ACHN (cell line): Measurements from ENCODE around the gene DHX58.

Experiments
- DNase-seq: peaks from one replicate; pipeline ENCODE4 v3.0.0-alpha.2; 2015
- in situ Hi-C: cut with HindIII; loops from 2 replicates; pipeline ENCODE4 v1.10.0; 2017; ENCODE audit warnings: low sequenced_read_pairs, low pct_ligation_motif_present, low pct_unique_long_range_greater_than_20kb

The DHX58 gene

GRCh38 chr17:42097691-42098631 is 14.6 kb downstream of the DHX58 start, which contains the start of gene ZNF385C:
Gene ZNF385C (minus strand): TSS chr17:42098473. CDS start chr17:42063056, 35,417 bp downstream.
- in situ Hi-C loops, result no loop called here
- no peak for DNase-seq

GRCh38 chr17:42096360-42097111 is 16.0 kb downstream of the DHX58 start:
- DNase-seq, result no peak

GRCh38 chr17:42094375-42095069 is 18.0 kb downstream of the DHX58 start:
- in situ Hi-C loops, result no loop called here
- DNase-seq, result no peak

More at GRCh38 chr17:42096360-42097111, 16.0 kb downstream of the DHX58 start:
- in situ Hi-C loops, result no loop called here

- DNase-seq, result no peak
- in situ Hi-C loops, result no loop called here
These were observed 19.6 kb downstream of the DHX58 start for GRCh38 chr17:42092939-42093338.

- no peak for DNase-seq
- in situ Hi-C loops, result no loop called here
These were observed 21.3 kb downstream of the DHX58 start for GRCh38 chr17:42090964-42091790.

- in situ Hi-C loops, result no loop called here
- no peak for DNase-seq
These were observed 23.8 kb downstream of the DHX58 start for GRCh38 chr17:42088736-42089135.

- in situ Hi-C loops, result no loop called here
- DNase-seq, result no peak
These were observed 24.5 kb downstream of the DHX58 start for GRCh38 chr17:42087736-42088705.

- no peak for DNase-seq
- in situ Hi-C loops, result no loop called here
These were observed 25.3 kb downstream of the DHX58 start for GRCh38 chr17:42087042-42087701.

GRCh38 chr17:42081516-42082129 is 30.9 kb downstream of the DHX58 start:
- DNase-seq, result no peak
- in situ Hi-C loops, result no loop called here

- DNase-seq, result no peak
- in situ Hi-C loops, result no loop called here
These were observed 33.0 kb downstream of the DHX58 start for GRCh38 chr17:42079541-42079940.

- in situ Hi-C loops, result no loop called here
- no peak for DNase-seq
These were observed 34.0 kb downstream of the DHX58 start for GRCh38 chr17:42078396-42079043.

- in situ Hi-C loops, result no loop called here
These were observed 34.8 kb downstream of the DHX58 start for GRCh38 chr17:42077755-42078154.

GRCh38 chr17:42076797-42077559 is 35.5 kb downstream of the DHX58 start:
- no peak for DNase-seq
- in situ Hi-C loops, result no loop called here

More at GRCh38 chr17:42077755-42078154, 34.8 kb downstream of the DHX58 start:
- DNase-seq, result no peak

- in situ Hi-C loops, result no loop called here
- DNase-seq, result no peak
These were observed 36.7 kb downstream of the DHX58 start for GRCh38 chr17:42075789-42076188.
